Dermis blood vessel endothelial cell (primary cell): ENCODE results near the gene ANKRD11. TPM values are rescaled to one million over a fixed set of nuclear protein-coding genes. Genes with fewer than 3 reads are reported as not detected.
"Not testable (repeated sequence)": the region's sequence is repeated elsewhere in the genome, so short reads cannot be mapped to it uniquely, and the experiment has no call there.

Experiments used
- DNase-seq: peaks from one replicate; pipeline ENCODE4 v3.0.0; 2010
- total RNA-seq: library from RNA; depleted of rRNA; stranded (reverse); fragments of >200 nt; gene quantifications from 2 replicates; pipeline ENCODE4 v1.2.3, GENCODE V29; 2014

Gene ANKRD11
- total RNA-seq, 1 donor from 2014 or later = 55.5 TPM

DNA sequence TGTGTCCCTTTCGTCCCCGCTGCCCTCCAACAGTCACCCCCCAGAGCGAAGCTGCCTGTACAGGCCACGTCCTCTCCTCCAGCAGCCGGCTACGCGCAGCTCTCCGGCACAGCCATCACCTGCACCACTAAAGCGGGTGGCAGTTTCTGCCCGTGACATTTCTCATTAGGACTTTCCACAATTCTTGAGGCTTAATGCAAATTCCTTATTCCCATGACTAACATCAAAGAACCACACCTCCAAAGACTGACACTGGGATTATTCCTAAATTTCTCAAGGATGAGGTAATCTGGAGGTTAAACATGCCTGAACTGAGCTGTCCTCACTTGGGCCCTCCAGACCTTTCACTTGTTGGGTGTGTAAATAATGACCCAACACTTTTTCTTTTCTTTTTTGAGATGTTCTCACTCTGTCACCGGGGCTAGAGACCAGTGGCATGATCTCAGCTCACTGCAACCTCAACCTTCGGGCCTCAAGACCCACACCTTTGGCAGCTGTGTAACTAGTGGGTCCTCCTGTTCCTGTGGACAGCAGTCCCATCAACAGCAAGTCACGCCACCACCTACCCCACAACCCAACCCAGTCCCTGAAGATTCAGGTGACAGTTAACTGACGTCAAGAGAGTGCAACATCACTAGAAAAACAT, 11.7 kb downstream of the ANKRD11 start:
- no peak for DNase-seq

DNA sequence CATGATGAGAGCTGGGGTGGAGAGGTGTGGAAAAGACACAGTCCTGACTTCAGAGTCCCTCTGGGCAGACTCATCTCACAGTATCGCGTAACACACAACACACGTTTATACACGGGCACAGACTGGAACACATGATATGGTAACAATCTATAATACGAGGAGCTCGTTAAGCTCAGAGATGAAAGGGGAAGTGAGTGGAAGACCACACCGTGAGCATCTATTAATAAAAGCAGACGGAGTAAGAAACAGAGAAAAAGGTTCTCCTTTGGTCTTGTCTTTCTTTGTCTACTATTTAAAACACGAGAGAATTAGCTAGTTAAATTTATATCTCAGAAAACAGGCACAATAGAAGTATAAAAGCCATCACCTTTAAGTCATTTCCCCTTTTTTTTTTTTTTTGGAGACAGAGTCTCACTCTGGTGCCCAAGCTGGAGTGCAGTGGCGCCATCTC, 13.5 kb downstream of the ANKRD11 start:
- DNase-seq = no peak

DNA sequence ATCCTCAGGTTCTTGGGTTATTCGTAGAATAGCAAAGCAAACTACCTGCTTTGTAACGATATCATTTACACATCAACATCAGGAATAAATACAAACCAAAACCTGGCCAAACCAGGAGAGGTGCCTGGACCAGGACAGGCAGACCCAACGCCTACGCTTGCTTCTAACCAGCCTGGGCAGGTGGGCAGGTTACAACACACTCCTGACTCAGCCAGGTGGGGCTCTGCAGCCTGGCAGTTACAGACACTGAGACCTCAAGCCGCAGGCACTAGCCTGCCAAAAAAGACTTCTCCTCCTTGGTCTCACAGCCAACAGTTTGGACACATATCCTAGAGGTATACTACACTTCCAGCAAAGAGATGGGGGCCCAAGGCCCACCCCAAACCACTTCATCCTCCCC, 14.0 kb downstream of the ANKRD11 start:
- no peak for DNase-seq

DNA sequence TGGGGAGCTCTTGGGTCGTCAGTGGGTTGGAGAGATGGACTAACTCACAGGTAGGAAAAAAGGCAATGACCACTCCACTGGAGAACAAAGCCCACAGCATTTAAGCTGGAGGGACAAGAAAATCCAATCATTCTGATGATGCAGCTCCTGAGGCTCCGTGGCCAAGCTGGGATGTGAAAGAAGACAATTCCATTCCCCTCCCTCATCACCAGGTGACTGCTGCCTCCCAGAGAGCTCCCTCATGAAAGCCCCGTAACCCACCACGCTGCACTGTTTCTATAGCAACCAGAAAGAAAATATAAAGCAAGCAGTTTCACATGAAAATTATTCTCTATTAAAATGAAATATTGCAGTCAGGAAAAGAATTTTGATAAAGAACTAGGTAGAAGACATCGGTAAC, 15.2 kb downstream of the ANKRD11 start:
- no peak for DNase-seq

DNA sequence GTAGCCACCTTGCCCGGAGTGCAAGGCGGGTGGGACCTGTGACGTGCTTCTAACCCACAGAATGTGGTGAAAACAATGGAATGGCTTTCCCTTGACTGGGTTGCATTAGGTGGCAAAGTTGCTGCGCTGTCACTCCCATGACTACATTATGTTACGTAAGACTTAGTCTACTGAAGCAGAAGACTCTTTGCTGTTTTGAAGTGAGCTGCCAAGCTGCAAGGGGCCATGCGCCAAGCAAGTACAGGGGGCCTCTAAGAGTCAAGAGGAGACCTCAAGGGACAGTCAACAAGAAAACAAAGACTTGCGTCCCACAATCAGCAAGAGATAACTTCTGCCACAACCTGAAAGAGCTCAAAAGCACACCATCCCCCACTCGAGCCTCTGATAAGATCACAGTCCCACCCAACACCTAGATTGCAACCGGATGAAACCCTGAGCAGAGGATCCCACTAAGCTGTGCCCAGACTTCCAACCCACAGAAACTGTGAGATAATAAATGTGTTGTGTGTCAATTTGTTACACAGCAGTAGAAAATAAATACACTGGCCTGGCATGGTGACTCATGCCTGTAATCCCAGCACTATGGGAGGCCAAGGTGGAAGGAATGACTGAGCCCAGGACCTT, 16.5 kb downstream of the ANKRD11 start:
- no peak for DNase-seq

DNA sequence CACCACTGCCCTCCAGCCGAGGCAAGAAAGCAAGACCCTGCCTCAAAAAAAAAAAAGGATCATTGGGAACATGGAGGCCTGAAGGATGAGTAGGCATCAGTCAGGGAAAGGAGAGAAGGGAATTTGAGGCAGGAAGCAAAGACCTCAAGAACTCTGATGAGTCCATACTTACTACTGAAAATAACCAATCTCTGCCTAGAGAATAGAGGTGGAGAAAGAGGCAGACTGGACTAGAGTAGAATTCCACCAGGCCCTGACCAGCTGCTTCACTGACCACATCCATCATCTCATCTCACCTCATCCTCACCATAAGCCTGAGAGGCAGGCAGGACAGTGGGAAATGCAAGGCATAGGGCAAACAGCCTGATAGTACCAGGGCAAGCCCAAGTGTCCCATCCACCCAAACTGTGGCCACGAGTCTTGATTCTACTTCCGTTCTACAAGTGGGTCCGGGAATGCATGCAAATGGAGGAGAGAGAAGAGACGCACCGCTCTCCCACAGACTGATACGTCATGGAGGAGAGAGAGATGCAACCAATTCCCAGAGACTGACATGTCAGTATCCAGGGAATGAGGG, 17.1 kb downstream of the ANKRD11 start:
- DNase-seq = no peak

DNA sequence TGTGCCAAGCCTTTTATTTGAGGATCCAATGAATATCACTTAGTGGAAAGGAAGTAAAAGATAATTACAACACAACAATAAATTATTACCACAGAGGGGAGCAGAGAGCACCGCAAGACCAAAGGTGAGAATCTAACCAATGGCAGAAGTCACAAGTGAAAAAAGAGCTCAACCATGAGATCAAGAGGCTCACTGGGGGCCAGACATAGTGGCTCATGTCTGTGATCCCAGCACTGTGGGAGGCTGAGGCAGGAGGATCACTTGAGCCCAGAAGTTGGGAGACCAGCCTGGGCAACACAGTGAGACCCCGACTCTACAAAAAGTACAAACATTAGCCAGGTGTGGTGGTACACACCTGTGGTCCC, 17.7 kb downstream of the ANKRD11 start:
- no peak for DNase-seq

DNA sequence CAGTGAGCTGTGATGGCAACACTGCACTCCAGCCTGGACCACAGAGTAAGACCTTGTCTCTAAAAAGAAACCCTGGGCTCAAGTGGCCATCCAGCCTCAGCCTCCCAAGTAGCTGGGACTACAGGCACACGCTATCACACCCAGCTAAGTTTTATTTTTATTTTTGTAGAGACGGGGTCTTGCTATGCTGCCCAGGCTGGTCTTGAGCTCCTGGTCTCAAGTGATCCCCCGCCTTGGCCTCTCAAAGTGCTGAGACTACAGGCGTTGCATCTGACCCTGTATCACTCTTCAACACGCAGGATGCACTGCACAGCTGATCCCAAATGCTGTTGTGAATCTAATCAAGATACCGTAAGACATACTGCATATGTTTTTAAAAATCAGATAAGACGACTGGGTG, 23.0 kb downstream of the ANKRD11 start:
- no peak for DNase-seq

DNA sequence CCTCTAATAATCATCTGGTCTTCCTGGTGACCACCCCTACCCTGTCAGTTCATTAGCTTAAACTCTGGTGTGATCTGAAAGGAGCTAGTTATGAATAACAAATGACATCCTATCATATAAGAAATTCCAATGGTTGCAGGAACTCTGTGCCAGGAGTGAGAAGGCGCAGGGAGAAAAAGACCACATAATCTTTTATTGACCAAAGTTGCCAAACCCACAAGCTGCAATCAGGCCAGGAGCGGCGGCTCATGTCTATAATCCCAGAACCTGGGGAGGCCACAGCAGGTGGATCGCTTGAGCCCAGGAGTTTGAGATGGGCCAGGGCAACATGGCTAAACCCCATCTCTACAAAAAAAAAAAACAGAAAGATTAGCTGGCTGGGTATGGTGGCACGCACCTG, 23.4 kb downstream of the ANKRD11 start:
- DNase-seq = no peak

DNA sequence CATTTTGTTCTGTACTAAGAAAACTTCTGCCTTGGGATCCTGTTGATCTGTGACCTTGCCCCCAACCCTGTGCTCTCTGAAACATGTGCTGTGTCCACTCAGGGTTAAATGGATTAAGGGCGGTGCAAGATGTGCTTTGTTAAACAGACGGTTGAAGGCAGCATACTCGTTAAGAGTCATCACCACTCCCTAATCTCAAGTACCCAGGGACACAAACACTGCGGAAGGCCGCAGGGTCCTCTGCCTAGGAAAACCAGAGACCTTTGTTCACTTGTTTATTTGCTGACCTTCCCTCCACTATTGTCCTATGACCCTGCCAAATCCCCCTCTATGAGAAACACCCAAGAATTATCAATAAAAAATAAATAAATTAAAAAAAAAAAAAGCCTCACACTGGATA, 27.0 kb downstream of the ANKRD11 start:
- not testable (repeated sequence) for DNase-seq

DNA sequence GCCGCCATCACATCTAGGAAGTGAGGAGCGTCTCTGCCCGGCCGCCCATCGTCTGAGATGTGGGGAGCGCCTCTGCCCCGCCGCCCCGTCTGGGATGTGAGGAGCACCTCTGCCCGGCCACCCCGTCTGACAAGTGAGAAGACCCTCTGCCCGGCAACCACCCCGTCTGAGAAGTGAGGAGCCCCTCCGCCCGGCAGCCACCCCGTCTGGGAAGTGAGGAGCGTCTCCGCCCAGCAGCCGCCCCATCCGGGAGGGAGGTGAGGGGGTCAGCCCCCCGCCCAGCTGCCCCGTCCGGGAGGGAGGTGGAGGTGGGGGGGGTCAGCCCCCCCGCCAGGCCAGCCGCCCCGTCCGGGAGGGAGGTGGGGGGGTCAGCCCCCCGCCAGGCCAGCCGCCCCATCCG, 27.7 kb downstream of the ANKRD11 start:
- DNase-seq = not testable (repeated sequence)

DNA sequence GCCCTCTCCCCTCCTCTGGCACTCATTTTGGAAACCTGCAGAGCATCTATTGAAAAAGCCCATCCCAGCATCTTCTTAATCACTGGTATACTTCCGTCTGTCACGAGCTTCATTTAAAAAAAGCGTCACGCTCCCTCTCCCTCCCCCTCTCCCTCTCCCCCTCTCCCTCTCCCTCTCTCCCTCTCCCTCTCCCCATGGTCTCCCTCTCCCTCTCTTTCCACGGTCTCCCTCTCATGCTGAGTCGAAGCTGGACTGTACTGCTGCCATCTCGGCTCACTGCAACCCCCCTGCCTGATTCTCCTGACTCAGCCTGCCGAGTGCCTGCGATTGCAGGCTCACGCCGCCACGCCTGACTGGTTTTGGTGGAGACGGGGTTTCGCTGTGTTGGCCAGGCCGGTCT, 28.5 kb downstream of the ANKRD11 start:
- not testable (repeated sequence) for DNase-seq

DNA sequence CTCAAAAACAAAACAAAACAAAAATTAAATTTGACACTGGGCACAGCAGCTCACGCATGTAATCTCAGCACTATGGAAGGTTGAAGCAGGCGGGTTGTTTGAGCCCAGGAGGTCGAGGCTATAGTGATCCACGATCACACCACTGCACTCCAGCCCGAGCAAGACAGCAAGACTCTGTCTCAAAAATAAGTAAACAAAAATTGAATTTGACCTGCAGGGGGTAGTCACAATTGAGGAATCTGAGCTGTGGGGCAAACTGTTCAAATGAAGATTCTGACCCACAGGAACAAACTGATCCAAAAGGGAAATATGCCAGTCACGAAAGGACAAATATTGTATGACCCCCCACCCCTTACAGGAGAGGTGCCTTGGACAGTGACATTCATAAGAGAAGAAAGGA, 29.8 kb downstream of the ANKRD11 start:
- no peak for DNase-seq

DNA sequence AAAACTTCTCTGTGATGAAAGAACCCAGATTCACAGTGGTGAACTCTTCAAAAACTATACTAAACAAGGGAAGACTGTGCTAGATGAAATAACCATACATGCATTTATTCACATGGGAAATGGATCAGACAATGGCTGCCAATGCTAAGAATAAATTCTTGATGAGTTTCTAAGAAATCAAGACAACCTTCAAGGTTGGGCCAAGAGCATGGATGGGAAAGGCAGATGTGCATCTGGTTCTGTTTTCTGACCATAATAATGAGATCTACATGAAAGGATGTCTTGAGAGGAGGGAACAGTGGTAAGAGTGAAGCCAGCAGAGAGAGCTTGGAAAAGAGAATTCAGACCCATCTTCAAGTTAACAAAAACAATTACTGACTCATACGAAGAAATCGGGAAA, 31.4 kb downstream of the ANKRD11 start:
- no peak for DNase-seq

DNA sequence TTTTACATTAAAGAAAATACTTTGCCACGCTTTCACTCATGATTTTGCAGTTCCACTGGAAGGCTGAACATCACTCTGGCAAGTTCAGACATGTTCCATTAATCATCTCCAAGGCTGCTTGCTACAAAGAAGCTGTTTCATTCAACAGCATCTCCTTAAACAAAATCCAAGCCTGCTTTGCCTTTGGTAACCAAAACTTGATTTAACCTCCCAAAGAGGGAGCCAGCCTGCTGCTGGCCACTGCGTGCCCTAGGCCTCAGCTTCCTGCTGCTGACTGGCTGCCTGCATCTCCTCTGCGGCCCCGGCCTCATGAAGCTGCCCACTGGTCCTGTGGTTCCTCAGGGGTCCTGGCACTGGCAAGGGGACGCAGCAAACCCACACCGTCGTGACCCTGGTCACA, 31.8 kb downstream of the ANKRD11 start:
- no peak for DNase-seq

DNA sequence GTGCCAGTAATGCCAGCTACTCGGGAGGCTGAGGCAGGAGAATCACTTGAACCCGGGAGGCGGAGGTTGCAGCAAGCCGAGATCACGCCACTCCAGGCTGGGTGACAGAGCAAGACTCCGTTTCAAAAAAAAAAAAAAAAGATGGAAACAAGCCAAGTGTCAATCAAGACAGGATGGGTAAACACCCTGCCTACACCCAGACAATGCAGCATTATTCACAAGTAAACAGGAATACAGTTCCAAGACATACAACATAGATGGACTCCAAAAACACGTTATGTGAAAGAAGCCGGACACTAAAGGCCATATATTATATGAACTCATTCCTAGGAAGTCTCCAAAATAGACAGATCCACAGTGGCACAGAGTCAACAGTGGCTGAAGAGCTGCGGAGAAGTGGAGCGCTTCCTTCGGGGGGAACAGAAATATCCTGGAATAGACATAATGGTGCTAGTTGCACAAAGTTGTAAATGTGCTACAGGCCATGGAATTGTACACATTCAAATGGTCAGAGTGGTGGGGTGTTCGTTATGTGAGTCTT, 33.9 kb downstream of the ANKRD11 start:
- DNase-seq = no peak

DNA sequence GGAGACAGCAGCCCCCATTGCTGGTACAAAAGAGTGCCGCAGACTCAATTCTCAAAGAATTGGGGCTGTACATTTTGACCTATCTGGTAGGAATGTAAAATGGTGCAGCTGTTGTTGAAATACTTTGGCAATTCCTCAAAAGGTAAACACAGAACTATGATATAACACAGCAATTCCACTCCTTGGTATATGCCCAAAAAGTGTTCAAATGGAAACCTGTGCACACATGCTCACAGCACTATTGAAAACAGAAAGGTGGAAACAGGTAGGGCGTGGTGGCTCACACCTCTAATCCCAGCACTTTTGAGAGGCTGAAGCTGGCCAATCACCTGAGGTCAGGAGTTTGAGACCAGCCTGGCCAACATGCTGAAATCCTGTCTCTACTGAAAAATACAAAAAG, 34.7 kb downstream of the ANKRD11 start:
- no peak for DNase-seq

DNA sequence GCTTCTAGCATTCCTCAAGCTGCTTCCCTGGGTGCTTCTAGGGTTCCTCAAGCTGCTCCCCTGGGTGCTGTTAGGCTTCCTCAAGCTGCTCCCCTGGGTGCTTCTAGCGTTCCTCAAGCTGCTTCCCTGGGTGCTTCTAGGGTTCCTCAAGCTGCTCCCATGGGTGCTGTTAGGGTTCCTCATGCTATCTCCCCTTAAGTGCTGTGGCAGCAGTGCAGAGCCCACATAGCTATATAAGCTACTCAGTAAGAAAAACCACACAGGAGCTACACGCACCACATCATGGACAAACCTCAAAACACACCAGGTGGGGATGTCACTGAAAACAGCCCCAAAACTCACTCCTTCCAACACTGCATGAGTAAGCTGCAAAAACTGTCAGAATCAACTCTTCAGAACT, 35.2 kb downstream of the ANKRD11 start:
- no peak for DNase-seq

DNA sequence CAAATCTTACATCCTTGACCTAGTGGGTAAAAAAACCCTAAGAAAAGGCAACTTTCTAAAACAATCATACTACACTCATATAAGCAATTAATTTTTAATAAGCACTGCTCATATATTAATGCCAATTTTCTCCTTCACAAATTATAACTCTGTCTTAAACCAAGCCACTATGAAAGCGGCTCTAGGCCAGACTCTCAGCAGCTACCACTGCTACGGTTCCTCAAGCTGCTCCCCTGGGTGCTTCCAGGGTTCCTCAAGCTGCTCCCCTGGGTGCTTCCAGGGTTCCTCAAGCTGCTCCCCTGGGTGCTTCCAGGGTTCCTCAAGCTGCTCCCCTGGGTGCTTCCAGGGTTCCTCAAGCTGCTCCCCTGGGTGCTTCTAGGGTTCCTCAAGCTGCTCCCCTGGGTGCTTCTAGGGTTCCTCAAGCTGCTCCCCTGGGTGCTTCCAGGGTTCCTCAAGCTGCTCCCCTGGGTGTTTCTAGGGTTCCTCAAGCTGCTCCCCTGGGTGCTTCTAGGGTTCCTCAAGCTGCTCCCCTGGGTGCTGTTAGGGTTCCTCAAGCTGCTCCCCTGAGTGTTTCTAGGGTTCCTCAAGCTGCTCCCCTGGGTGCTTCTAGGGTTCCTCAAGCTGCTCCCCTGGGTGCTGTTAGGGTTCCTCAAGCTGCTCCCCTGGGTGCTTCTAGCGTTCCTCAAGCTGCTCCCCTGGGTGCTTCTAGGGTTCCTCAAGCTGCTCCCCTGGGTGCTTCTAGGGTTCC, 35.8 kb downstream of the ANKRD11 start:
- not testable (repeated sequence) for DNase-seq

DNA sequence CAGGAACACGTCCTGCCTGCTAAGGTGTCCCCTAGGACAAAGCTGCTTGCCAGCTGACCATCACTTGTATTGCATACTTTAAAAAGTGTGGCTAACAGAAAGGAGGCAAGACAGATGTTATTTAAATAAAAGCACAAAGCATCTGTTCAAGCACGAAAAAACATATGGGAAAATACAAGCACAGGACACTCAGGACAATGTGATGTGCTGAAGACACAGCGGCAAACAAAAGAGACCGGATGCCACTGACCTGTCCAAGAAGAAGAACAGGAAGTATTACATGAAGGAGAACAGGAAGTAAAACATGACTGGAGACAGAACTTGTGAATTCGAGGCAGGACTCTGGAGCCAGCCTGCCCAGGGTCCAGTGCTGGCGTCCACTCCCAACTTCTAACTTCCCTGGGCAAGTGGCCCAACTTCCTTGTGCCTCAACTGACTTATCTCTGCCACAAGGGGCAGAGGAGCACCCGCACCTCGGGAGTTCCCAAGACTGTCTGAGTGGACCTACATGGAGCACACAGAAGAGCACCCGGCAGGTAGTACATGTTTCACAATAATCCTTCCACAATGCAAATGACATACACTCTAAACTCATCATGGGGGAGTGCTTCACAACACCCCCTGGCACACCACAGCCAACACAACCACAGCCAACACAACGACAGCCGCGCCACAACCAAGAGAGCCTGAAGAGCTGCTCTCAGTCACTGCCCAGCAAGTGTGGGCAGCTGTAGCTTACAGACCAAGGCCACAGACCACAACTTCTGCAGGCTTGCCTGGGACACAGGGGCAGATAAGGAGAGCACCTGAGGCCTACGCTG, 36.6 kb downstream of the ANKRD11 start:
- peak; percentile 72 for DNase-seq

DNA sequence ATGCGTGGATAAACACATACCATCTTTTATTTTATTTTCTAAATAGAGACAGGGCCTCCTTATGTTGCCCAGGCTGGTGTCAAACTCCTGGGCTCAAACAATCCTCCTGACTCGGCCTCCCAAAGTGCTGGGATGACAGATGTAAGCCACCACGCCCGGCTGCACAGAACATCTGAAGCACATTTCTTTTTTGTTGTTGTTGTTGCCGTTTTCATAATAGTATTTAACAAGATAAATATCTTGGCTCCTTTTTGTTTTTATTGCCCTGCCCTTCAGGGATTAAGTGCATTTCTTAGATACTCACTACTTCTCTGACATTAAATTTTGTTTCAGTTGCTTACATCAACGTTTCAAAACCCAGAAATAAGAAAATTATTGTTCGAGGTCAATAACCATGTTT, 37.4 kb downstream of the ANKRD11 start:
- DNase-seq = no peak

DNA sequence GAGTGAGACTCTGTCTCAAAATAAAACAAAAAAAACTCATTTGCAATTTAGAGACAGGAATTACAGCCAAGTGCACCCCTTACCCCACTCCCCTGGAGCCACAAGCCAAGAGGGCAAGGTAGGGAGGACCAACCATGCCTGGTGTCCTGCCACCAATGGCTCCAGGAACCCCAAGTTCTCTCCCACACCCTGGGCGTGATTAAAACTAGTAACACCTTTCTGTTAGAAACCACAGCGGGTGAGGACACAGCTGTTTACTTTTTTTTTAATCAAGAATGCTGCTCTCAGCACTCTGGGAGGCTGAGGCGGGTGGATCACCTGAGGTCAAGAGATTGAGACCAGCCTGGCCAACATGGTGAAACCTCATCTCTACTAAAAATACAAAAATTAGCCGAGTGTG, 38.1 kb downstream of the ANKRD11 start:
- no peak for DNase-seq

DNA sequence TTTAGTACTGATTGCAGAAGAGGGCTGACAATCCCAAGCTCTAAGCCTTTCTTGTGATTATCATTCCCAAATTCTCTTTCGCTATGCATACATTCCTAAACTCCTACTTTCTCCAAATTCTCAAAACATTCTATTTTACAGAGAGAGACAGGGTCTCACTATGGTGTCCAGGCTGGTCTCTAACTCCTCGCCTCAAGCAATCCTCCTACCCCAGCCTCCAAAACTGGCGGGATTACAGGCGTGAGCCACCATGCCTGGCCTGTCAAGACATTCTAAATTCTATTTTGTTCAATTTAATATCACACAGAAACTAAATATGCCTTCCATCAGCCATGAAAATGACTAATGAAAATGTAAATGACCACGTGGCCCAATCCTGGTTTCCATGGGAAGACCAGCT, 39.8 kb downstream of the ANKRD11 start:
- no peak for DNase-seq
